BLaER1 (cell line): ENCODE data around the gene EN2.

Source experiments
- H3K27ac ChIP-seq: shearing (Covaris generic); formaldehyde crosslinking; 2 replicates; pipeline ENCODE4 v1.8.1; 2022
- H3K27me3 ChIP-seq: shearing (Covaris generic); formaldehyde crosslinking; 2 replicates; pipeline ENCODE4 v1.8.1; 2022
- H3K36me3 ChIP-seq: shearing (Covaris generic); formaldehyde crosslinking; 2 replicates; pipeline ENCODE4 v1.8.1; 2022
- H3K4me1 ChIP-seq: shearing (Covaris generic); formaldehyde crosslinking; 2 replicates; pipeline ENCODE4 v1.8.1; 2022
- H3K4me2 ChIP-seq: shearing (Covaris generic); formaldehyde crosslinking; 2 replicates; pipeline ENCODE4 v1.8.1; 2022
- H3K4me3 ChIP-seq: shearing (Covaris generic); formaldehyde crosslinking; 2 replicates; pipeline ENCODE4 v1.8.1; 2022
- H3K9ac ChIP-seq: shearing (Covaris generic); formaldehyde crosslinking; 2 replicates; pipeline ENCODE4 v1.8.1; 2022
- H3K9me3 ChIP-seq: shearing (Covaris generic); formaldehyde crosslinking; 2 replicates; pipeline ENCODE4 v1.8.1; 2022
- H4K20me1 ChIP-seq: shearing (Covaris generic); formaldehyde crosslinking; 2 replicates; pipeline ENCODE4 v1.8.1; 2022
- Cebpa-rat ChIP-seq: shearing (Covaris generic); IDR thresholded peaks from 2 replicates; pipeline ENCODE4 v1.8.1; 2022

Gene EN2

DNA sequence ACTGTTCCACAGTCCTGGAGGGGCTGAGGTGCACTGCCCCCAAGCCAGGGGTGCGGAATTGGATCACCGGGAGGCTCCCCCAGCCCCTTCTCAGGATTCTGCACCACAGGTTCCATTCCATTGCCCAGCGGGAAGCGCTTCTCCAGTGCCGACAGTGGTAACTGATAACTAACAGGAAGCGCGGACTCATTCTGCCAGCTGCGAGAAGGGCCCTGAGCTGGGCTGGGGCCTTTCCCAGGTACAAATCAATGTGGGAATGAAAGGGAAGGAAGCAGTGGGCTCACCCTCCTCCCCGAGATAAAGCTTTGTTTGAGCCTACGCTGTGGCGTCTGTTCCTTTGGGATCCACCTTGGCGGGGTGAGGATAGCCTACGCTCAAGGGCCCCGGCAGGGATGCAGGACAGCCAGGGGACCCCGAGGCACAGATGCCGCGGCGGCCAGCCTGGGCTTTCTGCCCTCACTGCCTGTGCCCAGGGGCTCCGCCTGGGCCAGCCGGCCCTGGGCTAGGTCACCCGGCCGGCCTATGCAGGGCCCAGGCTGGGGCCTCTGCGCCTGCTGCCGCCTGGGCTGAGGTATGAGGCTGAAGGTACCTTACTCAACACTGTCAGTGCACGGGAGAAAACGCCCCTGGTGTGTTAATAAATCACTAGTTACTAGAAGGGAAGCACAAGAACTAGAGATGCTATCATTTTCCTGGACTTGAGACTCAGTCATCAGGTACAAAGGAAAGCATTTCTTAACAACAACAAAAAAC is 39.4 kb downstream of the EN2 start:
- Histone ChIP-seq H3K4me1 (peaks cover 6% of the 10 kb centered on the region), H3K9ac (no peak overlapping the region), H3K4me2 (no peak overlapping the region), H3K36me3 (no peaks in the 10 kb centered on the region), H4K20me1 (peaks cover 7% of the 10 kb centered on the region; the same call in 1 of the 2 replicates), H3K9me3 (no peaks in the 10 kb centered on the region), H3K27ac (no peak overlapping the region), H3K4me3 (no peak overlapping the region), H3K27me3 (peaks cover 40% of the 10 kb centered on the region)
- TF ChIP-seq Cebpa-rat, result no peak

DNA sequence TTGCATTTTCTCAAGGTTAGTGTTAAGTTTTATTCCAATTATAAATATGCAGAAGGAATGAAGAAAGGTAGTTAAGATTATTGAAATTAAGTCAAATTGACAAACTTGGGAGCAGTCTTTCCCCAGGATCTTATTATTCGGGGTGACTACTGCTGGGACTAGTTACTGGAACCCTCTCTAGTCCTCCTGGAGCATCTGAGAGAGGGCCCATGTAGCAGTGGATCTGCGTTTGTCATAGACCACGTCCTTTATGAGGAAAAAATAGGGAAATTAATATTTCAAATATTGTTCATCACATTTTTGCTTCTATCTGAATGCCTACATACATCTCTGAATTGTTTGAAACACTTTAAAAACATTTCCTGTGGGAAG is 47.5 kb downstream of the EN2 start:
- Histone ChIP-seq H3K36me3 (no peaks in the 10 kb centered on the region), H3K27ac (no peak overlapping the region), H3K4me1 (peaks cover 8% of the 10 kb centered on the region), H3K9me3 (no peaks in the 10 kb centered on the region), H3K4me2 (no peak overlapping the region), H3K9ac (no peak overlapping the region), H3K4me3 (no peak overlapping the region), H3K27me3 (peaks cover 100% of the 10 kb centered on the region), H4K20me1 (peaks cover 85% of the 10 kb centered on the region)
- TF ChIP-seq Cebpa-rat, result no peak

DNA sequence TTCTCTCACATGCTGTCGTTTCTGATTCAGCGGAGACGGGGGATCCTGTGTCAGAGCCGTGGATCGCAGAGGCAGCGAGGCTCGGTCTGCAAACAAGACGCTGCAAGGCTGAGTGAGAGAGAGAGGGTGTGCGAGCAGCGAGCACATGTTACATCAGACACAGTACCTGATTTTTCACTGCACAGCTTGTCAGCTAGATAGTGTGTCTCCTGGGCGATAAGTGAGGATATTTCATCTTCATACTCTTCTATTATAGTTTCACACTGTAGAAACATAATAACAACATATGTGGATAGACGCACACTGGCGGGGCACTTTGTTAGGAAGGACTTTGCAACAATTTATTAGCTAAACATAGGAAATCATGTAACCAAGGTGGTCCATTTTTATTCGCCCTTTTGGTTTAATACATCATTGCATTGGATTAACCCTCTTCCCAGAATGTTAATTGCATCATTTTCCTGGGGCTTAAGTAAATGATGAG is 49.0 kb downstream of the EN2 start:
- Histone ChIP-seq H4K20me1 (peaks cover 95% of the 10 kb centered on the region), H3K36me3 (no peaks in the 10 kb centered on the region), H3K27ac (no peak overlapping the region), H3K4me3 (no peak overlapping the region), H3K9me3 (no peaks in the 10 kb centered on the region), H3K4me2 (no peak overlapping the region), H3K4me1 (peaks cover 8% of the 10 kb centered on the region), H3K9ac (no peak overlapping the region), H3K27me3 (peaks cover 100% of the 10 kb centered on the region)
- TF ChIP-seq Cebpa-rat, result no peak

DNA sequence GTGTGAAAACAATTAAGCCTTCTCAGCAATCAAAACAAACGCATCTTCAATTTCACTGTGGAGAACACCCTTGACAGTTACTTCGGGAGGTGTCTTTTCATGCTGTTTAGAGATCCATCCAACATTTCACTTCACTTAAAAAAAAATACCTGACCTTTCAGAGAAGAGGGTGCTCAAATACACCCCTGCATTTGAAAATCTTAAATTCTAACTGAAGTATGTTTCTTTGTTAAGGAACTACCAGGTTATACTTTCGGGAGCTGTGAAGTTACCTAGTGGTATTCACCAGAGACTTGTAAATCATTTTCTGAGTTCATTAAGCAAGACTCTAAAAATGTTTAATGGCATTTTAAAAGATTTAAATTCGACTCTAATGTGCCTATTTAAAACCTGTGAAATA is 49.6 kb downstream of the EN2 start:
- Histone ChIP-seq H3K4me1 (peaks cover 8% of the 10 kb centered on the region), H3K27me3 (peaks cover 100% of the 10 kb centered on the region), H3K36me3 (no peaks in the 10 kb centered on the region), H3K9ac (no peak overlapping the region), H3K9me3 (no peaks in the 10 kb centered on the region), H4K20me1 (peaks cover 97% of the 10 kb centered on the region), H3K4me2 (no peak overlapping the region), H3K27ac (no peak overlapping the region), H3K4me3 (no peak overlapping the region)
- TF ChIP-seq Cebpa-rat, result no peak

DNA sequence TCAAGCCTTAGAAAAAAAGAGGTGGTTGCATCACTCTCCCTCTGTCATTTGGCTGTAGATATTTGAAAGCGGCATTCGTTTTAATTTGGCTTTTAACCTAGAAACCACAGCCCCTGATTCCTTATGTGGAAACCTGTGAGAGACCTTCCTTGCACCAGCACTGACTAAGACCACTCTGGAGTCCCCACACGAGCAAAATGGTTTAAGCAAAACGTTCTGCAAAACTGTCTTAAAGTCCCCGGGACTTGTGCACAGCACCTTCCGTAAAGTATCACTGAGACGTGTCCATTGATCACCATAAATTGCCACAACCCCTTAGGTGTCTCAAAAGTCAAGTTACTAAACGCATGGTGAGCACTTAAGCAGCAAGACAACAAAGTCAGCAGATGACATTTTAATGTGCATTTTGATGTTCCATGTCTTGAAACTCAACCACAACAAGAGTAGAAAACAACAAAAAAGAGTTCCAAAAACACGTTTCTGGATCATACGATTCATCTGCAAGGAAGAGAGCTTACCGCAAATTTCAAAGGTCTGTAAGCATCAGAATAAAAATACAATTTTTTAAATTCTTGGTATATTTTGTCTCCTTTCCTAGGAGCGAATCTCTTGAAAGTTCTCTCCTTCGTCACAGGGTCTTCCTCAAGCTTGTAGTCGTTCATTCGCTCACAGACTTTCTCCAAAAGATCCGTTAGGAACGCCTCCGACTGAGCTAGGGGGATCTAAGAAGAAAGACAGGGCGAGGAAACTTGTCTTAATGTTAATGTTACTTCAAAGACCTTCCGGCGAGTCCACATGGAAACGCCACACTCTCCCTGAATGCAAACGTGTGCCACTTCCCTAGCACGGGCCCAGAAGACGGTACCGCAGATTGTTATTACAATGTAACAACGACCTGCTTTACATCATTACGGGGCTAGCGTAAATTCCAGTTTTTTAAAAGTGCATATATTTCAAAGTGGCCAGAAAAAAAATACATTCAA is 50.7 kb downstream of the EN2 start:
- Histone ChIP-seq H3K4me3 (no peak overlapping the region), H3K4me2 (no peak overlapping the region)

DNA sequence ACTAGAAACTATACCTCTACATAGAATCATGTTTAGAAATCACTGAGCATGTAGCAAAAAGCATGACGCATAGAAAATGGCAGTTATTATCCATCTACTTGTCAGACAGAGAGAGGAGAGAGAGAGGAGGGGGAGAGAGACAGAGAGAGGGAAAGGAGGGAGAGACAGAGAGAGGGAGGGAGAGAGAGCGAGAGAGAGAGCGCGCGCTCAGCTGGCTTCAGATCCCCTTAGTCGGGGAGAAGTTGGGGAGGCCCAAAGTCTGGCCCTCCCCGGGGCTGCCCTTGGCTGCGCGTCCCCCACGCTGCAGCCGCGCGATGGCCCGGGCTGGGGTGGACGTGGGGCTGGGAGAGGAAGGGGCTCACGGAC is 51.4 kb downstream of the EN2 start:
- Histone ChIP-seq H3K27me3 (peaks cover 100% of the 10 kb centered on the region), H3K9ac (no peak overlapping the region), H3K27ac (no peak overlapping the region), H3K36me3 (no peaks in the 10 kb centered on the region), H3K4me2 (peak overlapping the region; percentile 50), H4K20me1 (peaks cover 87% of the 10 kb centered on the region), H3K4me1 (peaks cover 8% of the 10 kb centered on the region), H3K9me3 (no peaks in the 10 kb centered on the region), H3K4me3 (peak overlapping the region; percentile 18; the same call in 1 of the 2 replicates)
- no peak for TF ChIP-seq Cebpa-rat

More for the DNA sequence above, 50.7 kb downstream of the EN2 start:
- H3K27ac ChIP-seq, result no peak overlapping the region
- no peaks in the 10 kb centered on the region for H3K36me3 ChIP-seq
- no peaks in the 10 kb centered on the region for H3K9me3 ChIP-seq
- H3K9ac ChIP-seq, result no peak overlapping the region
- H4K20me1 ChIP-seq, result peaks cover 91% of the 10 kb centered on the region
- H3K4me1 ChIP-seq, result peaks cover 8% of the 10 kb centered on the region
- no peak for TF ChIP-seq Cebpa-rat
- H3K27me3 ChIP-seq, result peaks cover 100% of the 10 kb centered on the region

DNA sequence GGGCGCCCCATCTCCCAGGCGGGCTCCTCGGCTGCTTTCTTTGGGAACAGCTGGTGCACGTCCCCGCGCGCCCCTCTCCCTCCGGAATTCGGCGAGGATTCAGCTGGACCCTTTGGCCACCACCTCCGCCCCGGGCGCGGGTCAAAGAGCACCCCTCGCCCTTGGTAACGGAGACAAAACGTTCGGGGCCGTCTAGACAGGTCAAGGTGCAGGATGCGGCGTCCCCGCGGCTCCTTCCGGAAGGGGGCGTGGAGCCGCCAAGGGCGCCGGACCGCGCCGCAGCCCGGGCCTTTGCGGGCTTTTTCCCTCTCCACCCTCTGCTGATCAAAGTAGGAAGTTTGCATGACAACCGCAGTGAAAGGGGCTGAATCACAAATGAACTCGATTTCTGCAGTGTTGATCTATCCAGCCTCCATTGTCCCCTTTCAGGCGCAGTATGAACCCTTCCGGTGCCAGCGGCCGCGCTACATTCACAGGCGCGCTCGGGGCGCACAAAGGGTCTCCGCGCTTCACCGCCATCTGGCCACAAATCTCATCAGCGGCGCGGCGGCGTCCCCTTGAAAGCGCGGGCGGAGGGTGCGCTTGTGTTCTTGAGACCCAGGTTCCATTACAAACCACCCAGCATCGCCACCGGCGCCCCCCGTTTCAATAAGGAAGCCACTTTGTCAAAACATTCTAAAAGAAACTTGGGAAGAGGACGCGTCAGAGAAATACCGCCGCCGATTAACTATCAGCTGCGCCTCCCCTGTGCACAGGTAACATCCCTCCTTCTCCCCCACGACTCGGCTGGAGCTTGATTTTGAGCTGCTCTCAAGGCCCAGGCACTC is 52.0 kb downstream of the EN2 start:
- H3K4me3 ChIP-seq, result peak overlapping the region; percentile 18; the same call in 1 of the 2 replicates

DNA sequence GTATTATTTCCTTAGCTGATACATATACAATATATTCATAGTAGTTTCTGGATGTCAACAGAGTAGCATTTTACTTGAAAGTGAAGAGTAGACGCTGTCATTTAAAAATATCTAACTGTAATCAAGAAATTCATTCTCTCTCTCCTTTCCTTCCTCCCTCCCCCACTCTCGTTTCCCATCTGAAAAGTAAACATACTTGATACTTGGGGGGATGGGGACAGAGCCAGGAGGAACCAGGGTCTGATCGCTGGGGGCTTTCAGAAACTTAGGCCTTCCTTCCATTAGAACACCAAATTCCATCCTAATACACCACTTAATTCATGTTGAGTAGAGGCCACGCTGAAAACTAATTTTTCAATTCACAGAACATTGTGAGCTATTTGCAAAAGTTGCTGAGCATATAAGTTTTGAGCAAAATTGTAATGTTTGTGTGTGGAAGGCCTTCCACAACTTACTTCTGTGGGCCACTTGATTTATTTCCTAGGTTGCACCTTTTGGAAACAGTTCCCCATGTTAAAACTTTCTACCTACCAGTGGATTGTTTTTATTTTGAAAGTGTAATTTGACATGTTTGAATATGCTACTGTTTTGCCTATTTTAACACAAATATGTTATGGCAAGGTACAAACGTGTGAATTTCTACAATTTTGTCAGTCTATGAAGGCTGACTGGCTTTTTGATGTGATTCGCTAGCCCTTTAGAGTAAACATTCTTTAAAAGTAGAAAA is 53.2 kb downstream of the EN2 start:
- no peaks in the 10 kb centered on the region for H3K36me3 ChIP-seq
- no peak overlapping the region for H3K4me3 ChIP-seq
- no peak overlapping the region for H3K27ac ChIP-seq
- no peak overlapping the region for H3K9ac ChIP-seq
- H4K20me1 ChIP-seq, result peaks cover 79% of the 10 kb centered on the region
- no peaks in the 10 kb centered on the region for H3K9me3 ChIP-seq
- no peak overlapping the region for H3K4me2 ChIP-seq
- peaks cover 8% of the 10 kb centered on the region for H3K4me1 ChIP-seq
- H3K27me3 ChIP-seq, result peaks cover 100% of the 10 kb centered on the region
- no peak for TF ChIP-seq Cebpa-rat

More for the DNA sequence above, 52.0 kb downstream of the EN2 start:
- Histone ChIP-seq H3K4me2 (peak overlapping the region; percentile 50), H3K4me1 (peaks cover 8% of the 10 kb centered on the region), H3K27ac (no peak overlapping the region), H3K27me3 (peaks cover 100% of the 10 kb centered on the region), H4K20me1 (peaks cover 82% of the 10 kb centered on the region), H3K9ac (no peak overlapping the region), H3K9me3 (no peaks in the 10 kb centered on the region), H3K36me3 (no peaks in the 10 kb centered on the region)
- TF ChIP-seq Cebpa-rat, result no peak

DNA sequence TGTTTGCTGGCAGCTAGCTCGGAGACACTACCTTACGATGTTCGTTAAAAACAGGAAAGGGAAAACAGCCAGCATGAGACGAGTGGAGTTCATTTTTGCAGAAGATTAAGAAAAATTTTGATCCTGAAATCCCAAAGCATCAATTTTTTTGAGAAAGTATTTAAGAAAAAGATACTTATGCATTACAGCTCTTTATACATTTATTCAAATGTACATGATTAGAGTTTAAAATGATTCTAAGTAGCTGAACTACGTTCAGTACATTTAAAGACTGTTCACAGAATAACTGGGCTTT is 53.7 kb downstream of the EN2 start:
- peaks cover 100% of the 10 kb centered on the region for H3K27me3 ChIP-seq
- no peak for TF ChIP-seq Cebpa-rat

More for the DNA sequence above, 53.7 kb downstream of the EN2 start:
- Histone ChIP-seq H3K27ac (no peak overlapping the region), H3K9ac (no peak overlapping the region), H3K4me2 (no peak overlapping the region), H3K4me3 (no peak overlapping the region), H4K20me1 (peaks cover 79% of the 10 kb centered on the region), H3K9me3 (no peaks in the 10 kb centered on the region), H3K4me1 (peaks cover 8% of the 10 kb centered on the region), H3K36me3 (no peaks in the 10 kb centered on the region)
